WERI-Rb-1 (cell line): ENCODE data around the gene GNG14.
"Not testable (repeated sequence)": the region's sequence is repeated elsewhere in the genome, so short reads cannot be mapped to it uniquely, and the experiment has no call there.

Experiments used
- DNase-seq: peaks from one replicate; pipeline ENCODE4 v3.0.0-alpha.2; 2020
- H3K27ac ChIP-seq: fragments of 250-450 bp; sonication (Bioruptor Pico); 2 replicates; pipeline ENCODE4 v1.5.1; 2020; ENCODE audit warnings: mild to moderate bottlenecking, moderate library complexity
- H3K27me3 ChIP-seq: fragments of 250-450 bp; sonication (Bioruptor Pico); 2 replicates; pipeline ENCODE4 v1.5.1; 2021; ENCODE audit warnings: mild to moderate bottlenecking, low read depth, moderate library complexity; ENCODE audit not compliant: insufficient read depth, severe bottlenecking
- H3K36me3 ChIP-seq: fragments of 250-450 bp; sonication (Bioruptor Pico); 2 replicates; pipeline ENCODE4 v1.5.1; 2020; ENCODE audit warnings: mild to moderate bottlenecking, moderate library complexity
- H3K4me3 ChIP-seq: 2 replicates; pipeline ENCODE4 v1.5.1; 2011; ENCODE audit warnings: low read depth, mild to moderate bottlenecking, control low read depth, low read length
- H3K9me3 ChIP-seq: fragments of 250-450 bp; sonication (Bioruptor Pico); 2 replicates; pipeline ENCODE4 v1.5.1; 2021; ENCODE audit warnings: mild to moderate bottlenecking, moderate library complexity; ENCODE audit not compliant: severe bottlenecking
- CTCF ChIP-seq: IDR thresholded peaks from 2 replicates; pipeline ENCODE4 v1.5.1; 2011; ENCODE audit warnings: low read depth, mild to moderate bottlenecking, control low read depth, inconsistent platforms, low read length

The GNG14 gene

DNA sequence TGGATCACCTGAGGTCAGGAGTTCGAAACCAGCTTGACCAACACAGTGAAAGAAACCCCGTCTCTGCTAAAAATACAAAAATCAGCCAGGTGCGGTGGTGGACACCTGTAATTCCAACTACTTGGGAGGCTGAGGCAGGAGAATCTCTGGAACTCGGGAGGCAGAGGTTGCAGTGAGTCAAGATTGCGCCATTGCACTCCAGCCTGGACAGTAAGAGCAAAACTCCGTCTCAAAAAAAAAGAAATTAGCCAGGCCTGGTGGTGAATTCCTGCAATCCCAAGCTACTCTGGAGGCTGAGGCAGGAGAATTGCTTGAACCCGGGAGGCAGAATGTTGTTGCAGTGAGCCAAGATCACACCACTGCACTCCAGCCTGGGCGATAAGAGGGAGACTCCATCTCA lies 20.8 kb downstream of the GNG14 start:
- Histone ChIP-seq H3K36me3 (peaks cover 86% of the 10 kb centered on the region), H3K9me3 (no peaks in the 10 kb centered on the region), H3K27ac (no peak overlapping the region), H3K4me3 (no peak overlapping the region), H3K27me3 (no peaks in the 10 kb centered on the region)
- TF ChIP-seq CTCF = no peak
- no peak for DNase-seq

- no peak for DNase-seq
- H3K27ac ChIP-seq = no peak overlapping the region
- TF ChIP-seq CTCF = no peak
- no peak overlapping the region for H3K4me3 ChIP-seq
- no peaks in the 10 kb centered on the region for H3K9me3 ChIP-seq
- H3K36me3 ChIP-seq = peaks cover 85% of the 10 kb centered on the region
- no peaks in the 10 kb centered on the region for H3K27me3 ChIP-seq
Measured at GRCh38 chr19:12711187-12711586, 23.4 kb downstream of the GNG14 start.

DNA sequence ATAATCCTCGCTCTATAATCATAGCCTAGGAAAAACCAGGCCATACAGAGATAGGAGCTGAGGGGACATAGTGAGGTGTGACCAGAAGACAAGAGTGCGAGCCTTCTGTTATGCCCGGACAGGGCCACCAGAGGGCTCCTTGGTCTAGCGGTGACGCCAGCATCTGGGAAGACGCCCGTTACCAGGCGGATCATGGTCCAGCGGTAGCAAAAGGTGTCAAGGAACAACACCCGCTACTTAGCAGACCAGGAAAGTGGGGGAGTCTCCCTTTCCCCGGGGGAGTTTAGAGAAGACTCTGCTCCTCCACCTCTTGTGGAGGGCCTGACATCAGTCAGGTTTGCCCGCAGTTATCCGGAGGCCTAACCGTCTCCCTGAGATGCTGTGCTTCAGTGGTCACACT lies 24.3 kb downstream of the GNG14 start:
- not testable (repeated sequence) for H3K9me3 ChIP-seq, H3K27me3 ChIP-seq, H3K4me3 ChIP-seq, H3K27ac ChIP-seq
- DNase-seq = peak; percentile 60
- H3K36me3 ChIP-seq = peaks cover 85% of the 10 kb centered on the region

DNA sequence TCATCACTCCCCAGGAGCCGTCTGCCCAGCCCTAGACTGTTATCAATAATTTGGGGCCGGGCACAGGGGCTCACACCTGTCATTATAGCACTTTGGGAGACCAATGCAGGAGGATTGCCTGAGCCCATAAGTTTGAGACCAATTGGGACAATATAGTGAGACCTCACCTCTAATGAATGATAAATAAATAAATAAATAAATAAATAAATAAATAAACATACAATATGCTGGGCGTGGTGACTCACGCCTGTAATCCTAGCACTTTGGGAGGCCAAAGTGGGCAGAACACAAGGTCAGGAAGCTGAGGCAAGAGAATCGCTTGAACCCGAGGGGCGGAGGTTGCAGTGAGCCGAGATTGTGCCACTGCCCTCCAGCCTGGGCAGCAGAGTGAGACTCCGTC lies 25.5 kb downstream of the GNG14 start:
- not testable (repeated sequence) for H3K27ac ChIP-seq, H3K9me3 ChIP-seq, DNase-seq, H3K27me3 ChIP-seq, H3K4me3 ChIP-seq
- H3K36me3 ChIP-seq = peaks cover 94% of the 10 kb centered on the region

- H3K4me3 ChIP-seq = no peak overlapping the region
- H3K27me3 ChIP-seq = no peaks in the 10 kb centered on the region
- H3K9me3 ChIP-seq = no peaks in the 10 kb centered on the region
- no peak for DNase-seq
- H3K27ac ChIP-seq = no peak overlapping the region
- no peak for TF ChIP-seq CTCF
- peaks cover 95% of the 10 kb centered on the region for H3K36me3 ChIP-seq
Measured at GRCh38 chr19:12715102-12715501, 27.3 kb downstream of the GNG14 start.

DNA sequence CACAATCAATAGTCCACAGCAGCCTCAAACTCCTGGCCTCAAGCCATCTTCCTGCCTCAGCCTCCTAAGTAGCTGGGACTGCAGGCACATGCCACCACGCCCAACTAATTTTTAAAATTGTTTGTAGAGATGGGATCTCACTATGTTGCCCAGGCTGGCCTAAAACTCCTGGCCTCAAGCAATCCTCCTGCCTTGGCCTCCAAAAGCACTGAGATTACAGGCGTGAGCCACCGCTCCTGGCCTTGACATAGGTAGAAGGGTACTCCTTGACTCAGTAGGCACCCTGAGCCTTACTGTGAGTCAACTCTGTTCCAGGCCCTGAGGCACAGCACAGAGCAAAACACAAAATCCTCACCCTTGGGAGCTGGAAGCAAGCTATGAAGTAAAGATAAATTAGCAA lies 28.1 kb downstream of the GNG14 start:
- Histone ChIP-seq H3K9me3 (no peaks in the 10 kb centered on the region), H3K36me3 (peaks cover 94% of the 10 kb centered on the region)

More for the DNA sequence above, 28.1 kb downstream of the GNG14 start:
- no peak overlapping the region for H3K27ac ChIP-seq
- DNase-seq = no peak
- no peak for TF ChIP-seq CTCF
- no peak overlapping the region for H3K4me3 ChIP-seq
- no peaks in the 10 kb centered on the region for H3K27me3 ChIP-seq
